Activated CD4-positive, alpha-beta T cell treated with anti-CD3 and anti-CD28 coated beads for 24 hours (primary cell): ENCODE results near the gene RBM39.

Experiments used
- DNase-seq, 2 donors: peaks; one replicate each; pipeline ENCODE4 v3.0.0-alpha.2; 2020; ENCODE audit warnings: low read depth in 2 of 2

Gene RBM39

GRCh38 chr20:35674921-35675320 is 67.1 kb downstream of the RBM39 start:
- no peak for DNase-seq

GRCh38 chr20:35673884-35674283 is 68.2 kb downstream of the RBM39 start:
- no peak for DNase-seq

DNA sequence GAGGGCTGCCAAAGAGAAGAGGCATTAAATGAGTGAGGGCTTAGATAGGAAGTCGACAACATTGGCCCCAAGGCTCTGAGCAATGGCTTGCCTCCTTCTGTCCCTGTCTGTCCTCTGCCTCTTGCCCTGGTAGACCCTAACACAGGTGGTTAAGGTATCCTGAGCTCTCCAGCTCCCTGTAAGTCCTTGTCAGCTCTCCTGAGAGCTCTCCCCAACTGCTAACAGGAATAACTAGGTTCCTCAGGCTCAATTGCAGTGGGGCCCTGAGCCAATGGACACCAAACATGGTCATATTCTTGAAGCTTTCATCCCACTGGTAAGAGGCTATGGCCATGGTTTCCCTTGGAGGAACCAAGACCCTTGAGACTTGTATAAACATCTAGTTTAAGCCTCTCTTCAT is 72.4 kb downstream of the RBM39 start:
- DNase-seq: no peak

DNA sequence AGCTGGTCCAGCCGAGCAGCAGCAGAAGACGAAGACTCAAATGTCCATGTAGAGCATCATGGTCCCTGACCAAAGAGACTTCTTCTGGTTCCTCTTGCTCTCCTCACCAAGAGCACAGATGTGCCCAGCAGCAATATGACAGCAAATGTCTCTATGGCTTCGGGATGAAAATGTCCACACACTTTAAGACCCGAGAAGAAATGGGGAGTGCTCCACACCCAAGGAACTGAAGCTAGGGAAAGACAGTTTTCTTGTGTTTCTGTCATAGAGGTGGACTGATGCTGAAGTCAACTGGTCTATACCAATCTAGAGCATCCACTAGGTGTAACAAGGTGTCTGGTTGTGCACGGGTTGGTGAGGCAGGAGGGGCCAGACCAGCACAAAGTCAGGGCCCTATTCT is 72.8 kb downstream of the RBM39 start:
- DNase-seq: no peak

GRCh38 chr20:35665949-35666288 is 76.1 kb downstream of the RBM39 start:
- DNase-seq: no peak

- peak; percentile 85 to 87 for DNase-seq
Observed at GRCh38 chr20:35664466-35665206, 77.4 kb downstream of the RBM39 start, which contains the start of the genes CPNE1 and RBM12. Gene CPNE1, minus strand, starts transcription at chr20:35664900. Its CDS starts 31,977 bp downstream, at chr20:35632923. Gene RBM12, minus strand, starts transcription at chr20:35664900. Its CDS starts 9,578 bp downstream, at chr20:35655322.

DNA sequence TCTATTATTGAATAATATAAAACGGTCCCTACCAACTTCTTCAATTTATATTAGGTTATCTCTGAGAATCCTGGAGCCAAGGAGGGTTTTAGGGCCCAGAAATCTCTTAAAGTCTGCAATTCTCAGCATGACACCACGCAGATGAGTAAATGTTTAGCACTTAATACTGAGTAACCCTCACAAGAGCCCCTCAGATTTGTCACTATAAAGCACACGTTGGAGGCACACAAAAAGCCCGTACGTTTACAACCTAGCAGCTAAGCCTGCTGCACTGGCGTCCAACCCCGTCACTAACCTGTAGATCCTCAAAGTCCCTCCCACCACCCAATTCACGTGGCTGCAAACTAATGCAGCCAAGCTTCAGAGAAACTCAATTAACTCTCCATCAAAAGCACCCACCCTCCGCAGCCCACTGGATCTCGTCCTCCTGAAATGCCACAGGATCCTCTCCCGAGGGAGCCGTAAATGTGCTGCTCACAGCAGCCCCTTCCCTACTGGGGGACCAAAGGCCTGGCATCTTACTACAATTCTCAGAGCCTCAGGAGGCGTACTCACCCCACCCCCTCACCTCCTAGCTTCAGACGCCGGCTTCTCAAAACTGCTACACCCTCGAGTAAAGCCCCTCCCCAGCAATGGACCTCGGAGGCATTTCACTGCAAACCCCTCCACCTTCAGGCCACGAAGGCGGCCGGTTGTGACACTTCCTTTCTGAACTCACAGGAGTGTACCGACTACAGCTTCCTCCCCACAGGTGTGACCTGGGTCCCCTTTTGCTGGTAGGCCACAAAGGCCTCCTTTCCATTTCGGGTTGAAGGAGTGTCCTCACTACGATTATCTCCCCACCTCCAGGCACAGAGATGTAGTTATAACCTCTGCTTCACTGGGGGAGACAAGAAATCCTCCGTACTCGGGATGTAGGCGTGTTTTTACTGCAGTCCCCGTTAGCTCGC is 78.3 kb downstream of the RBM39 start:
- peak; percentile 20 to 29 for DNase-seq

GRCh38 chr20:35662551-35662950 is 79.5 kb downstream of the RBM39 start:
- no peak for DNase-seq

GRCh38 chr20:35661908-35662307 is 80.2 kb downstream of the RBM39 start:
- no peak for DNase-seq

DNA sequence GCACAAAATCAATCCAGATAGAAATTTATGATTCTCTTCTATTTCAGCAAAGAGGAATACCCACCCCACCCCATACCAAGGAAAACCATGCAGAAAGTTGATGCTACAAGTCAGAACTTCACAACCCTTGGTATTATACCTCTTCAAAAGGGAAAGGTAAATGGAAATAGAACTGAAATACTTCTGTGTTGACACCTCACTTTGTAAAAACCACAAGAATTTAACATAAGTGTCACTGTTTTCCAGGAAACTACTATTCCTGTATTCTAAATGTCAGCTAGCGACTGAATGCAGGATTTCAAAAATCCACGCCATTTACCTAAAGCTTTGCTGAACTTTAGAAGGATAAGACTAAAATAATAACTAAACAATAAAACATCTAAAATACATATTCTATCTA is 81.0 kb downstream of the RBM39 start:
- no peak for DNase-seq

GRCh38 chr20:35660122-35660937 is 81.7 kb downstream of the RBM39 start:
- DNase-seq: no peak

DNA sequence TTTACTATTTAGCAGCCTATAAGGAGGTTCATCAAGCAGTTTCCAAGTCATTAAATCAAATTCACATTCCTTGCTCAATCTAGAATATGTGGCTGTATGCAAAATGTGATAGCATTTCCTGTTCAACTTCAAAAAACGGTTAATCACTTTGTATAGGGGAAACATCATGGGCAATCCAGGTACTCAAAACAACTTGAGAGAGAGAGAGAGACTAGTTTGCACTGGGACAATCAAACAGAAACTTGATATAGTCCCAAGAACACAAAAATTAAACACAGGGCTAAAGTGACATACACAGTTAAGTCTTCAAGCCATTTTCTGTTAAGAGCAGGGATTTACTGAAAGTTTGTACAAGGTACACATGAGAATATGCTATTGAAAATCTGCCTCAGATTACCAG is 84.8 kb downstream of the RBM39 start:
- no peak for DNase-seq

- DNase-seq: no peak
Observed at GRCh38 chr20:35654415-35654814, 87.6 kb downstream of the RBM39 start.

DNA sequence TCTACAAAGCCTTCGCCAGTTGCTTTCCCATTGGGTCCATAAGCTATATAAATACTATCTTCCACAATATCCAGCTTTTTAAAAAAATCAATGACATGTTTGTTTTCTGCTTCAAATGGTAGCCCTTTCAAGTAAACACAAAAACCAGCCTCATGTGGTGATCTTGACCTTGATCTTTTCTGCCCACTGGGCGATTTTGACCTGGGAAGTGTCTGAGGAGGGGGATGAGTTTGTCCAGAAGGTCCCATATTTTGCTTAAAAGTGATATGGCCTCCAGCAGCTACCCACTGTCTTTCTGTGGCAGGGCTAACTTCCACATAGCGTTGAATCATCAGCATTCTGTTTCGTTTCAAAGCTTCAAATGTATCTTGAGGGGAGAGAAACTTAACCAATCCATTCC is 88.2 kb downstream of the RBM39 start:
- DNase-seq: no peak
